Dedifferentiated amniotic fluid mesenchymal stem cell (primary cell): ENCODE results near the gene KIF25.
"Not testable (repeated sequence)": the region's sequence is repeated elsewhere in the genome, so short reads cannot be mapped to it uniquely, and the experiment has no call there.

ENCODE experiments used
- DNase-seq: peaks from one replicate; pipeline ENCODE4 v3.0.0-alpha.2; 2016; ENCODE audit errors: extremely low spot score

Gene KIF25

DNA sequence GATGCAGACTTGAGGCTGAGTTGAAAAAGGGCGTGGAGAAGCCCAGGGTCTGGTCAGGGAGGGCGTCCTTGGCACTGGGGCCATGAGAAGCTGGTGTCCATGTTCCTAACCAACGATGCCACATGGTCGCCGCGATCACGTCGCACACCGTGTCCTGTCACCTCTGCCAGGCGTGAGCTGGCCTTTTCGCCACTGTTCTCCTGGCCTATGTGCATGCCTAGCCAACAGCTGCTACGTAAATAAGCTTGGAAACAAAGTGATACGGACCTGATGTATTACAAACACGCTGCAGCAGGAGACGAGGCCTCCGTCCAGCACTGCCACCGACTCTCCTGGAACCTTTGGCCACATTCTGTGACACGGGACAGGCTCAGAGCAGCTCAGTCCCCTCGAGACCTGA lies 22.0 kb upstream of the KIF25 start:
- DNase-seq: no peak

DNA sequence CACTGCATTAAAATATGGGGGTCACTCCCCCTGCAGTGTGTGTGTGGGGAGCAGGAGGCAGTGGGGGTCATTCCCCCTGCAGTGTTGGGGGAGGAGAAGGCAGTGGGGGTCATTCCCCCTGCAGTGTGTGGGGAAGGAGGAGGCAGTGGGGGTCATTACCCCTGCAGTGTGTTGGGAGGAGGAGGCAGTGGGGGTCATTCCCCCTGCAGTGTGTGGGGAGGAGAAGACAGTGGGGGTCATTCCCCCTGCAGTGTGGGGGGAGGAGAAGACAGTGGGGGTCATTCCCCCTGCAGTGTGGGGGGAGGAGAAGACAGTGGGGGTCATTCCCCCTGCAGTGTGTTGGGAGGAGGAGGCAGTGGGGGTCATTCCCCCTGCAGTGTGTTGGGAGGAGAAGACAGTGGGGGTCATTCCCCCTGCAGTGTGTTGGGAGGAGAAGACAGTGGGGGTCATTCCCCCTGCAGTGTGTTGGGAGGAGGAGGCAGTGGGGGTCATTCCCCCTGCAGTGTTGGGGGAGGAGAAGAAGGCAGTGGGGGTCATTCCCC lies 21.3 kb upstream of the KIF25 start:
- DNase-seq: not testable (repeated sequence)

DNA sequence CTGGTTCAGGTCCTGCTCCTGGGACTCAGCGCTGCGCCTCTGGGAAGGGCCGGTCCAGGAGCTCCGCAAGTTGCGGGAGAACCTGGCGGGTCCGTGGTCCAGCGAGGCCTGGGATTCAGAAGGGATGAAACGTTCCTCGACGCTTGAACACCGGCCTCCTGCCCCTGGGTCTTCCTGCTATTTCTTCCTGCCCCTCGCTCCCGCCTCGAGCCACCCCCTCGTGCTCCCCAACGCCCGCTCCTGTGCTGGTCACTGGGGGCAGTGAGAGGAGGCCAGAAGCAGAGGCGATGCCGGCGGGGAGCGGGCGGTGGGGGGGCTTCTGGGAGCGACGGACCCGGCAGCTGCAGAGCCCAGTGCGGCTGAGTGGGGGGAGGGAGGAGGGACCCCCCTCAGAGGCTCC lies 20.8 kb upstream of the KIF25 start:
- DNase-seq: no peak

DNA sequence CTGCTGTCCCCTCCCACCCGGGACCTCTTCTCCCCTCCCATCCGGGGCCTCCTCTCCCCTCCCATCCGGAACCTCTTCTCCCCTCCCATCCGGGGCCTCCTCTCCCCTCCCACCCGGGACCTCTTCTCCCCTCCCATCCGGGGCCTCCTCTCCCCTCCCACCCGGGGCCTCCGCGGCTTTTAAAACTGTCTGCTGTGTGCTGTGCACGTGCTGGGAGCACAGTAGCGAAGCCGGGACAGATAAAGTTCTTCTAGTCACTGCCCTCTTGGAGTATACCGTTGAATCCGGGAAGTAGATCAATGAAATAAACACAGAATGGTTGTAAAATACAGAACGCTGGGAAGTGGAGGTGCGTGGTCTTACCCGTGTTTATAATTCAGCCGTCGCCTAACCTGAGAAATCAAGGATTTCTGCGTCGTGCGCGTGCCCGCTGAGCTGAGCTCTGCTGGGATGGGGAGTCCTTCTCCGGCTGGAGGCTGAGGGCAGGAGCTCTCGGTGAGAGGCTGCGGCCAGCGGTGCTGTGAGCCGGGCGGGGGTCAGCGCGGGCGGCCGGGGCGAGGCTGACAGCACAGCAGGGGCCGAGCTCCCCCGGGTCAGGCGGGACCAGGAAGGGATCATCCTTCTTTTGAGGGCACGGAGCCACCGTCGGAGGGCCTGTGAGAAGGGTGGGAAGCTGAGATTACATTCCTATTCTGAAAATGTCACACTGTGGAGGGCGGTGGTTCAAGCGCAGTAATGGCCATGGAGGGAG lies 19.6 kb upstream of the KIF25 start:
- no peak for DNase-seq

DNA sequence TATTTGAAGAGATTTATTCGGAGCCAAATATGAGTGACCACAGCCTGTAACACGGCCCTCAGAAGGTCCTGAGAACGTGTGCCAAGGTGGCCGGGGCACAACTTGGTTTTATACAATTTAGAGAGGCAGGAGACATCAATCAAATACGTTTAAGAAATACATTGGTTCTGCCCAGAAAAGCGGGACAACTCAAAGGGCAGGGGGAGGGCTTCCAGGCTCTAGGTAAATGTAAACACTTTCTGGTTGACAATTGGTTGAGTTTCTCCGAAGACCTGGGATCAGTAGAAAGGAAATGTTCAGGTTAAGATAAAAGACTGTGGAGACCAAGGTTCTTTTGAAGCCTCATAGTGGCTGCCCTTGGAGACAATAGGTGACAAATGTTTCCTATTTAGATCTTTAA lies 18.9 kb upstream of the KIF25 start:
- no peak for DNase-seq

DNA sequence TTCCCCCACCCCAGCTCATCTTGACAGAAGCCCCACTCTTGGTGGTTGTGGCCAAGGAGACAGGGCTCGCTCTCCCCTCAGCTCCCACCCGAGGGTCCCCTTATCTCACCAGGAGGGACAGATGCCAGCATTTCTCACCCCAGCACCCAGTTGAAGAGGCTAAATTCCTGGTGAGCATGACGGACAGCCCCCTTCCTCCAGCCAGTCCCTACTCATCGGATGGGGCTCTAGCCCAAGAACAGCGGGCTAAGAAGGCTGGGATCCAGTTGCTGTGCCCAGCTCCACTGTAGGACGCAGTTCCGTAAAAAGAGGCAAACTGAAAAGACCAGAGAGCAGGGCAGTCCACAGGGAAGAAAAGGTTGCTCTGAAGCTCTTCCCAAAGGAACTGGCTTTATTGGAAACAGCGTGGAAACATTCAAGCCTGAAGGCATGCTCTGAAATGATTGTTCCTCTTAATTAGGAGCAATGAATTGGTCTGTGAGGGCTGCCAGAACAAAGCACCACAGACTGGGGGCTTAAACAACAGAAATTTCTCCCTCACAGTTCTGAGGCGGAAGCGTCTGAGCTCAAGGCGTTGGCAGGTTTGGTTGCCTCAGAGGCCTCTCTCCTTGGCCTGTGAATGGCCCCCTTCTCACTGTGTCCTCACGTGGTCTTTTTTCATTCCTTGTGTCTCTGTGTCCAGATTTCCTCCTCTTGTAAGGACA lies 17.9 kb upstream of the KIF25 start:
- no peak for DNase-seq

DNA sequence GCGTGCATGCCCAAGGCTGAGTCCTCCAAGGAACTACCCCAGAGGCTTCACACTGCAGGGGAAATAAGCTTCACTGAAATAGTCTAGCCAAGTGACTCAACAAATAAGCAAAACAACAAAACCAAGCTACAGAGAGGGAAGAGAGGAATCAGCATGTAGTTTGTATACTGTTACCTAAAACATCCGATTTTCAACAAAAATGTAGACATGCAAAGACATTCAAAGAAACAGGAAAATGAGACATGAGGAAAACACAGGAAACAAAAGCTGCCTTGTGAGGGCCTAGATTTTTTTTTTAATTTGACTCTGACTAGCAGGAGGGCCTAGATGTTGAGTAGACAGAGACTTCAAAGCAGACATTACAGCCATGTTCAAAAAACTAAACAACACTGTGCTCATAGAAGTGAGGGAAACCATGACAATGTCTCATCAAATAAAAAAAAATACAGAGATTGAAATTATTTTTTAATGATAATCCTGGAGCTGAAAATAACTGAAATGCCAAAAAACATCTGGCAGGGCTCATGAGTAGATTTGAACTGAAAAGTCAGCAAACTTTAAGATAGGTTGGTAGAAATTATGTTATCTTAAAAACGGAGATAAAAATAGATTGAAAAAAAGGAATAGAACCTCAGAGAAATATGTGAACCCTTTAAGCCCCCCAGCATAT lies 16.4 kb upstream of the KIF25 start:
- no peak for DNase-seq

DNA sequence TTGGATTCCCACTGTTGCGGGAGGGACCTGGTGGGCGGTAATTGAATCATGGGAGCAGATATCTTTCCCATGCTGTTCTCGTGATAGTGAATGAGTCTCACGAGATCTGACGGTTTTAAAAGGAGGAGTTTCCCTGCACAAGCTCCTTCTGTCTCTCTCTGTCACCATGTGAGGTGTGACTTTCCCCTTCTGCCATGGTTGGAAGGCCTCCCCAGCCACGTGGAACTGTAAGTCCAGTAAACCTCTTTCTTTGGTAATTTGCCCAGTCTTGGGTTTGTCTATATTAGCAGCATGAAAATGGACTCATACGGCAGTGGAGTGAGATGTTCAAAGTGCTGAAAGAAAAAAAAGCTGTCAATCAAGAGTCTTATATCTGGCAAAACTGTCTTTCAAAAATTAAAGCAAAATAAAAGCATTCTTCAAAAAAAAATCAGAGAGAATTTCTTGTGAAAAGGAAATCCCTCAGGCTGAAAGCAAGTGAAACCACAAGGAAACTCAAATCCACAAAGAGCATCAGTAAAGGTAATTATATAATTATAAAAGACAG lies 15.5 kb upstream of the KIF25 start:
- no peak for DNase-seq

DNA sequence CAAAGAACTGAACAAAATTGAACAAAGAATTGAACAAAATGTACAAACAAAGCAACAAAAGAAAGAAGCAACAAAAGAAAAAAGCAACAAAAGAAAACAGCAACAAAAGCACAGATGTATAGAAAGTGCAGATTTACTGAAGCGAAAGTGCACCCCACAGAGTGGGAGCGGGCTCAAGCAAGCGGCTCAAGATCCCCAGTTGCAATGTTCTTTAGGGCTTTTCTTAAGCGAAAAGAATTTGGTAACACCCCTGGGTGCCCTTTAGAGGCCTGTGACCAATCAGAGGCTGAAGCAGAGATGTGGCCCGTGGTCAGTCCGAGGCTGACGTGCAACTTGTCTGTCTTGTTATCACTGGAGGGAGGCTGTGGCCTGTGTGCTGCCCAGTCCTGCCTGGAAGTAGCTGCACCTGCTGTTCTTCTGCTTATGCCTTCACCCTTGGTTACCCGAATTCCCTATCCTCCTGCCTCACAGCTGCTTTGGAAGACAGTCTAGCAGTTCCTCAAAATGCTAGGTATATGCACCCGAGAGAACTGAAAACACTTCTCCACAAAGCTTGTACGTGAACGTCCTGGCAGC lies 13.2 kb upstream of the KIF25 start:
- no peak for DNase-seq

DNA sequence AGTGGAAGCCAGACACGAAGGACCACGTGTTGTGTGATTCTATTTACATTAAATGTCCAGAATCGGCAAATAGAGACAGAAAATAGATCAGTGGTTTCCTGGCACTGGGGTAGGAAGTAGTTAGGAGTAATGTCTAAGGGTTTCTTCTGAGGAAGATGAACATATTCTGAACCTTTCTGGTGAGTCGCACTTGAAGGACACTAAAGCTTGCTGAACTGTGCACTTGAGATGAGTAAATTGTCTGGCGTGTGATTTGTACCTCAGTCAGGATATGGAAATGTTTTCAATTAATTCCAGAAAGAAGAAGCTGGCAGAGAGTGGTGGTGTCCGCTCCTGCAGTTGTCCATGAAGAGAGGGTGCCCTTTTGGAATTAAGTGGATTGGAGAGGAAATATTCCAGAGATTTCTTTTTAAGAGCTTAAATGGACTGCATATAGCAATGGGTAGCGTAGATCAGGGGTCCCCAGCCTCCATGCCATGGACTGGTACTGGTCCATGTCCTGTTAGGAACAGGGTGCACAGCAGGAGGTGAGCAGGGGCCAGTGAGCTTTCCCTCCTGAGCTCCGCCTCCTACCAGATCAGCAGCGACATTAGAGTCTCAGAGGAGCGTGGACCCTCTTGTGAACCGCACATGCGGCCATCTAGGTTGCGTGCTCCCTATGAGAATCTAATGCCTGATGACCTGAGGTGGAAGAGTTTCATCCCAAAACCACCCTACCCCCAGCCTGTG lies 12.4 kb upstream of the KIF25 start:
- no peak for DNase-seq

DNA sequence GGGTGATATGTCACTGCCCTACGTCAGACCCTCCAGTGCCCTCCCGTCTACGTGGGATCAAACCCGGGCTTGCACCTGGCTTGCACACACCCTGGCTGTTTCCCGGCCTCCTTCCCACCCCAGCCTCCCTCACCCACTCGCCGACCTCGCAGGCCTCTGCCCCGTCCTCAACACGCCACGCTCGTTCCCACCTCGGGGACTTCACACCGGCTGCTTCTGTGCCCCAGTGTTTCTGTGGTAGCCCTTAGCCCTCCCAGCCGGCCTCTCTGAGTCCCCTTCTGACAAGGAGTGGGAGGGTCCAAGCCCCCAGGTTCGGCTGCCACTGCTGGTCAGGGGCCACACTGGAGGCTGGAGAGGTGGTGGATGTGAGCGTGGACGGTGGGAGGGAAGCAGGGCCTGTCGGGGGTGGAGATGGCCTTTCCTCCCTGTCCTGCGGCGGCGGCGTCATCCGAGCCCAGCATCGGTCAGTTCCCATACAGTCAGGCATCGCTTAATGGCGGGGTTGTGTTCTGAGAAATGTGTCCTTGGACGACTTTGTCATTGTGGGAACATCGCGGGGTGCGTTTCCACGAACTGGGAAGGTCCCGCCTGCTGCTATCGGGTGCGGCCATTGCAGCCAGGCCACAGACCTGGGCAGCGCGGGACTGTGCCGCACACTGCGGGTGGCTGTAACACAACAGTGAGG lies 11.4 kb upstream of the KIF25 start:
- DNase-seq: no peak

DNA sequence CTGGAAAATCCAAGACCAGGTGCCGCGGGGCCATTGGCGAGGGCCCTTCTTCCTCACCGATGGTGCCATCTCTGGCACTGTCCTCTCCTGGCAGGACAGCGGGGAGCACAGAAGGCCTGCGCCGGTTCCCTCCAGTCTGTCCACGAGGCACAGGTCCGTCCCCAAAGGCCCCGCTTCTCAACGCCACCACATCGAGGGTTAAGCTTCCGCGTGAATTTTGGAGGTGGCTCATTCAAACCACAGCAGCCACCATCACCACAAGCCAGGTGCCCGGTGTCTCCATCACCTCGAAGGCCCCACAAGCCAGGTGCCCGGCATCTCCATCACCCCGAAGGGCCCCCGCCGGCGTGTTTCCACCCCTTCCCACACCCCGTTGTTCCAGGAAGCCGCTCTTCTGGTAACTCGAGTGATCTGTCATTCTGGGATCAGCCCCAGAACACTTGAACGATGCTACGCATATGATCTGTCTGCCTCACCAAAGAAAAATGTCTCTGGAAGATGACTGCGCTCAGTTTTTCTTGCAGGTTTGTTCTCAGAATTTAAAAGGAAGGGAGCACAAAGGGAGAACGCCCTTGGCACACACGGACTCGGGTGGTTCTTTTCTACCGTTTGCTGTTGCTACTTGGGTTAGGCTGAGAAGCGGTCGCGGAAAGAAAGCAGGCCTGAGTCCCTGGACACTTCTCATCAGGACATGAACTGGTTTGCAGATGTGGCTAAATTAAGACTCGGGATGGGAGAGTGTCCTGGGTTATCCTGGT lies 9.9 kb upstream of the KIF25 start:
- DNase-seq: no peak

DNA sequence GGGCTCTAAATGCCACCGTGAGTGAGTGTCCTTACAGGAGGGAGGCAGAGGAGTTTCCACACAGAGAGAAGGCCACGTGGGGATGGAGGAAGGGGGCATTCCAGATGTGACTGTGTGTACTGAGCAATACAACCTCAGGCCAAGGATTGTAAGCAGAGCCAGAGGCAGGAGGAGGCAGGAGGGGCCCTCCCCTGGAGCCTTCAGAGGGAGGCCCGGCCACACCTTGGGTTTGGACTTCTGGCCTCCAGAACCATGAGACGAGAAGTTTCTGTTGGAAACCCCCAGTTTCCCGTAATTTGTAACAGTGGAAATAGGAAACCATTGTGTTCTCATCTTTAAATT lies 9.3 kb upstream of the KIF25 start:
- DNase-seq: no peak

DNA sequence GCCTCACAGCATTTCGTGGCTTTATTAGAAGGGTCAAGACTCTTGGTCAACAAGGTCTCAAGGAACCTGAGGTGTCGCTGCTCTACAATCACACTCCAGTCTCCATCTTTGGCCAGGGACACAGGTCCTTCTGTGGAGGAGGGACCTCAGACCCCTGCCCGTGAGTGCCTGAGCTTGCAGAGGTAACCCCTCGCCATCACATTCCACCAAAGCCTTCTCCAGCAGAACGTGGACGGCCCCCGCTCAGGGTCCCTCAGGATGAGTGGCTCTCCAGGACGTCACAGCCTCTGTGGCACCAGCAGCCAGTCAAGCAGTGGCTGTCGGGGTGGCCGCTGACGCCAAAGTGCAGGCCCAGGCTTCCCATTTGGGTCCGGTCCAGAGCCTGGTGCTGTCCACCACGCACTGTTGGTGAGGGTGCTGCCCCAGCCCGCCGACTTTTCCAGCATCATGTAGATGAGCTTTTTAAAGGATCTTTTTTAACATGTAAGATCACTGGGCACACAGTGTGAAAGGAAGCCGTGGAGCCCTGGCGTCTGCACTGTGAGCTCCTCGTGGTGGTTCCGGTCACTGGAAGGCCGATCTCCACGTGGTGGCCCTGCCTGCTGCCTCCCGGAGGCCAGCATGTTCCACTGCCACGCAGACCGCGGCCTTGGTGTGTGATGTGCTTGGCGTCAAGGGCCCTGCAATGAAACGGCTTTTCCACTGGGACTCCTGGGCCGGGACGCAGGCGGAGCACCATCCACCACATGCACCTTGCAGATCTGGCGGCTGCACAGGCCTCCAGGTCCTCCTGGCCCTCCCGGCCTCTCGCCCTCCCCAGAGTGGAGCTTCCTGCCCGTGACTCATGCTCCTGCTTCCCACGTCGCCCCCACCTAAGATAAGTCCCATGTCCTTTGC lies 8.3 kb upstream of the KIF25 start:
- no peak for DNase-seq

DNA sequence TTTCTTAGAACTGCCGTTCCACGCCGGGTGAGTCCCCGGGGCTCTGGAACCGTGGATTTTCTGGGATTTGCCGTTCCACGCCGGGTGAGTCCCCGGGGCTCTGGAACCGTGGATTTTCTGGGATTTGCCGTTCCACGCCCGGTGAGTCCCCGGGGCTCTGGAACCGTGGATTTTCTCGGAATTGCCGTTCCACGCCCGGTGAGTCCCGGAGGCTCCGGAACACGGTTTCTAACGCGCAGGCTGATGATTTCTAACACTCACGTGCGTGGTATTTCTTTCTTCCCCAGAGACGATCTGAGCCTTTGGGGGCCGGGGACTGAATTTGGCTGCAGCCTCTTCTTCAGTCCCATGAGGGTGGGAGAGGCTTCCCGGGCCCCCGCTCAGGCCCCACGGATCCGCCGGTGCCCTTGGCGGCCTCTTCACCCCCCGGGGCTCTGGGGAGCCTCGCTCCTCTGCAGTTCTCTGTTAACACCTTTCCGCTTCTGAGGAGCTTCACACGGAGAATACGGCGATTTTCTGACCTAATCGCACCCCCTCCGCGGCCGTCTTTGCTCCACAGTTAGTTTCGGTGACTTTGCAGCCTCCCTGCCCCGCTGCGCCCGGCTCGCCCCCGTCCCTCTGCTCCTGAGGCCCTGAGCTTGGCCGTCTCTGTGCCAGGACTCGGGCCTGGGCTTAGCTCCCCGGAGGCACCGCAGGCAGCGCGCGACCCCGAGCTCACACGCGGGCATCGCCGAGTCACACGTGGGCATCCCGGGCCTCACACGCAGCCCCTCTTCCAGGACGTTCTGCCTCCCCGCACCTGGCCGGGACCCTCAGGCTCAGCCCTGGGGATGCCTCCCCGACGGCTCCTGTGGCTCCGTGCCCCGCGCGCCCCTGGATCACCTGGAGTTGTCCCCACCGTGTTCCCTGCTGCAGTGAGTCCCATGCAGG lies 7.2 kb upstream of the KIF25 start:
- DNase-seq: no peak

DNA sequence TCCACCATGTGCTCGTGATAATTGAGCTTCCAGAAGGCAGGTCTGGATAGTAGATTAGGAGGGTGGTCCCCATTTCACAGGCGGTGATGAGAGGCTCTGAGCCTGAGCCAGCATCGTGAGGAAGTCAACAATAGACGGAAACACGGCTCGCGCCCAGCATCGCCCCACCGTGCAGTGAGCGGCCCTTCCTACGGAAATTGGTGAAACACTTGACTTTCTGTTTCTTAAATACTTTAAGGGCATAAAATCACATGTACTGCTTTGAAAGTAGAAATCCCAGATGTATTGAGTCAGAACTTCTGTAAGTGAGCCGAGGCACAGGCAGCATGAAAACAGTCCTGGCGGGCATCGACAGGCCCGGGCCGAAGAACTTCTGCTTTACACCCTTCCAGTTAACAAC lies 4.3 kb upstream of the KIF25 start:
- no peak for DNase-seq

DNA sequence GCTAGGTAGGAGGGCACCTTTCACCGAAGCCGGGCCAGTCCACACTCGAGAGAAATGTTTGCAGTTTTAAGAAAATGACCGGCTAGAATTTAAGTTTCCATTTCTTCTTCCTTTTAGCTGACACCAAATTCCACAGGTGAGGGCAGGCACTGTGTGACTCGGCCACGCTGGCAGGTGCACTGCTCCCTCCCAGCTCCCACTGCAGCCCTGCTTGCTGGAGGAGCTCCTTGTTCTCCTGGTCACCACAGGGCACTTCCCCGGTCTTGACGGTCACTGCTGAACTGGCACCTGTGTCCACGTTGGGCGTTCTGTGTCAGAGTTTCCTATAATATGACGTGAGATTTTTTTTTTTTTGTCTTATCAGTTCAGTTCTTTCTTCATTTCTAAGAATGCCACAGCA lies 3.6 kb upstream of the KIF25 start:
- no peak for DNase-seq

DNA sequence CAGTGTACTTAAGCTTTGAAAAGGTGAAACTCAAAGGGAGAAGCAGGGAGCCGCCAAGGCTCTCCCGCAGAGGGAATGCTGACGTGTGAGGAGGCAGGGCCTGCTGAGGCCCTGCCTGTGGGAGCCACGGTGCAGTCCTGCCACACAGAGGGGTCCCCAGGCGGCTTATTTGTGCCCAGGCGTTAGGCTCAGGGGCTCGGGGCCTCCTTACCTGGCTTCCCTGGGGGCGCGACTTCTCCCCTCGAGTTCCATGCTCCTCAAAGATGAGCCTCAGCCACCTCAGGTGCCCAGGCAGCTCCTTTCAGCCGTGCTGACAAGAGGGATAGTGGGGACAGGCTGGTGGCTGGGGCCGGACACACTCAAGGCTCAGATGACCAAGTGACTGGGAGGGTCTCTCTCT lies 2.2 kb upstream of the KIF25 start:
- DNase-seq: no peak
